GM21723 (cell line): Measurements from ENCODE around the gene DPEP1.
A peak's percentile ranks its signal among the peaks of the same experiment; 100 is the strongest.

Experiments
- ATAC-seq: cut with Tn5 transposase; IDR thresholded peaks from one replicate; pipeline ENCODE4 v1.9.1; 2021; ENCODE audit warnings: mild to moderate bottlenecking, moderate library complexity; ENCODE audit not compliant: unreplicated experiment

DPEP1 gene

GRCh38 chr16:89678258-89678657, 64.8 kb downstream of the DPEP1 start:
- ATAC-seq, result no peak

DNA sequence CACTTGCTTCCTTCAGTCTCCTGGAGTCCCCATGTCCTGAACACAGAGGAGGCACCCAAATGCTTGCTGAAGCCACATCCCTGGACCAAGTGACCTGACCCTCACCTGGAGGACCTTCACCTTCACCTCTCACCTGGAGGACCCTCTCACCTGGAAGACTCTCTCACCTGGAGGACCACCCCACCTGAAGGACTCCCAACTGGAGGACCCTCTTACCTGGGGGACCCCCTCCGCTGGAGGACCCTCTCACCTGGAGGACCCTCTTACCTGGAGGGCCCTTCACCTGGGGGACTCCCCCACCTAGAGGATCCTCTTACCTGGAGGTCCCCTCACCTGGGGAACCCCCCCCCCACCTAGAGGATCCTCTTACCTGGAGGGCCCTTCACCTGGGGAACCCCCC, 72.5 kb downstream of the DPEP1 start:
- ATAC-seq, result no peak

GRCh38 chr16:89686520-89687091, 73.2 kb downstream of the DPEP1 start, which contains the start of gene CDK10:
TSS of gene CDK10 (plus strand) at chr16:89686689. CDS start at chr16:89686711, 22 bp downstream.
- peak; percentile 82 for ATAC-seq

DNA sequence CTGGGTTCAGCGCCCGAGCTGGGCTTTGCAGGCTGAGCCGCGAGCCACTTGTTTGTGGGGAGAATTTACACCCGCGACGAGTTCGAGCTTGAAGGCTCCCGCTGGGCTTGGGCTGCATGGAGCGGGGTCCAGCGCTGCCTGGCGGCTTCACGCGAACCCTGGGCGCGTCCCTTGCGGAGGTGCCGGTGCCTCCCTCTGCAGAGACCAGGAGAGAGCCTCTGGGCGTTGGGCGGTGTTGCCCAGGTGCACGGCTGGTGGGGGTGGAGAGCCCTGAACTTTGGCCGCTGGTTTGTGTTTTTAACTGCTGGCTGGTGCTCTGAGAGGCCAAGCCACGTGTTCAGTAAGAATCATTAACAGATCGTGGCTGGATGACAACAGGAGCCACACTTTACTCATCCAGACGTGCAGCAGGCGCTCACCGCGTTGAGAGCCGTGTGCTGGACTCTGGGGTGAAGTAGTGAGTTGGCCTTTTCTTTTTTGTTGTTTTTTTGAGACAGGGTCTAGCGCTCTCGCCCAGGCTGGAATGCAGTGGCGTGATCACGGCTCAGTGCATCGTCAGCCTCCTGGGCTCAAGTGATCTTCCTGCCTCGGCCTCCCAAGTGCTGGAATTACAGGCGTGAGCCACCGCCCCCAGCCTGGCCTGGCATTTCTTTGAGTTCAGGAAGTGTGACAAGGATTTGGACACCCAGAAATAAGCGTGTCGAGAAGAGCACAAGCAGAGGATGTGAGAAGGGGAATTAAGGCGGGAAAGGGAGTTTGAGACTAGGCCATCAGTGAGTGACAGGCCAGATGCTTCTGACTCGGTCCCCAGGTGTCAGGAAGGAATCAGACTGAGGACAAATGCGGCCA, 73.9 kb downstream of the DPEP1 start:
- peak; percentile 37 for ATAC-seq
